ENCODE measurements around the gene DAAM2.

GRCh38 chr6:39945626-39946025 lies 153.4 kb downstream of the DAAM2 start:
- TF ChIP-seq POLR2AphosphoS5 (IDR thresholded peaks at IDR 0.05; ENCODE audit: insufficient read depth, low read depth, low read length) = no peak
- no peak for TF ChIP-seq POLR2A (IDR thresholded peaks at IDR 0.05; ENCODE audit: low read depth, low read length)
- no peak for TF ChIP-seq EZH2 (IDR thresholded peaks at IDR 0.05; ENCODE audit: borderline replicate concordance, low read depth, low read length, severe bottlenecking)
- TF ChIP-seq CTCF (IDR thresholded peaks at IDR 0.05; ENCODE audit: extremely low read depth in 1 of 2, insufficient read depth in 1 of 2, low read depth in 1 of 2, low read length in 2 of 2) = no peak
- no peak for TF ChIP-seq MAX (IDR thresholded peaks at IDR 0.05; ENCODE audit: insufficient read depth, insufficient read length)
- TF ChIP-seq GATA2 (IDR thresholded peaks at IDR 0.05; ENCODE audit: insufficient read depth, insufficient read length, low read depth, low read length) = no peak
- TF ChIP-seq MYC (IDR thresholded peaks at IDR 0.05; ENCODE audit: low read depth, low read length) = no peak
- no peak for TF ChIP-seq JUN (IDR thresholded peaks at IDR 0.05; ENCODE audit: borderline replicate concordance, insufficient read depth, insufficient read length, low read depth)
